ENCODE results near the gene ASPG. TPM values are rescaled to one million over a fixed set of nuclear protein-coding genes. Genes with fewer than 3 reads are reported as not detected.

The ASPG gene
- total RNA-seq, 1 experiment from 2014 or later = not detected

GRCh38 chr14:104118006-104118844 is 32.7 kb downstream of the ASPG start:
- ChIA-PET CTCF (no interaction called here), POLR2A (no interaction called here)
- H3K4me1 ChIP-seq (ENCODE audit: control insufficient read depth, insufficient read depth, low read length) = no peaks in the 10 kb centered on the region
- no TSS peak for BruUV-seq (replicated peaks)
- DNase-seq (ENCODE audit: low read depth, low spot score) (no peak), ATAC-seq (peak; percentile 10; the same call in 1 of the 2 replicates)
- H3K27me3 ChIP-seq (ENCODE audit: control insufficient read depth, insufficient read depth, low read length) = no peaks in the 10 kb centered on the region; the same call in 1 of the 2 replicates
- H3K4me3 ChIP-seq (ENCODE audit: low read depth in 2 of 2, low read length in 2 of 2) = no peak overlapping the region
- intact Hi-C loops (cut with micrococcal nuclease; ENCODE audit: unreplicated experiment) (no loop called here), in situ Hi-C loops (cut with HindIII; ENCODE audit: low pct_unique_long_range_greater_than_20kb, low sequenced_read_pairs) (no loop called here)
- TF ChIP-seq REST (IDR thresholded peaks at IDR 0.05; ENCODE audit: insufficient read depth in 1 of 2, low read depth in 2 of 2, low read length in 1 of 2) = no peak
- TF ChIP-seq CTCF (IDR thresholded peaks at IDR 0.05) = no peak
- TF ChIP-seq TCF7L2 (IDR thresholded peaks at IDR 0.05; ENCODE audit: low read depth, low read length) = no peak
- TF ChIP-seq SIN3A (IDR thresholded peaks at IDR 0.05; ENCODE audit: borderline replicate concordance, insufficient read depth, low read depth, low read length) = no peak
- TF ChIP-seq POLR2AphosphoS5 (IDR thresholded peaks at IDR 0.05; ENCODE audit: low read depth, low read length) = no peak
- H3K36me3 ChIP-seq (ENCODE audit: control insufficient read depth, insufficient read depth, low read length) = no peaks in the 10 kb centered on the region; the same call in 1 of the 2 replicates
- no peak overlapping the region for H3K27ac ChIP-seq (ENCODE audit: low read length)
- no peaks in the 10 kb centered on the region for H3K9me3 ChIP-seq (ENCODE audit: control insufficient read depth, insufficient read depth, low read depth, low read length)

GRCh38 chr14:104119119-104119487 is 33.6 kb downstream of the ASPG start:
- Histone ChIP-seq H3K4me3 (ENCODE audit: low read depth in 2 of 2, low read length in 2 of 2) (no peak overlapping the region), H3K36me3 (ENCODE audit: control insufficient read depth, insufficient read depth, low read length) (no peaks in the 10 kb centered on the region; the same call in 1 of the 2 replicates), H3K9me3 (ENCODE audit: control insufficient read depth, insufficient read depth, low read depth, low read length) (peaks cover 4% of the 10 kb centered on the region; the same call in 1 of the 2 replicates), H3K27ac (ENCODE audit: low read length) (no peak overlapping the region), H3K4me1 (ENCODE audit: control insufficient read depth, insufficient read depth, low read length) (no peaks in the 10 kb centered on the region), H3K27me3 (ENCODE audit: control insufficient read depth, insufficient read depth, low read length) (no peaks in the 10 kb centered on the region; the same call in 1 of the 2 replicates)
- BruUV-seq (replicated peaks) = no TSS peak
- ATAC-seq (no peak), DNase-seq (ENCODE audit: low read depth, low spot score) (no peak)
- ChIA-PET POLR2A (no interaction called here), CTCF (no interaction called here)
- in situ Hi-C loops (cut with HindIII; ENCODE audit: low pct_unique_long_range_greater_than_20kb, low sequenced_read_pairs) = no loop called here
- intact Hi-C loops (cut with micrococcal nuclease; ENCODE audit: unreplicated experiment) = no loop called here
- TF ChIP-seq SIN3A (IDR thresholded peaks at IDR 0.05; ENCODE audit: borderline replicate concordance, insufficient read depth, low read depth, low read length) = no peak
- no peak for TF ChIP-seq TCF7L2 (IDR thresholded peaks at IDR 0.05; ENCODE audit: low read depth, low read length)
- no peak for TF ChIP-seq REST (IDR thresholded peaks at IDR 0.05; ENCODE audit: insufficient read depth in 1 of 2, low read depth in 2 of 2, low read length in 1 of 2)
- no peak for TF ChIP-seq CTCF (IDR thresholded peaks at IDR 0.05)
- no peak for TF ChIP-seq POLR2AphosphoS5 (IDR thresholded peaks at IDR 0.05; ENCODE audit: low read depth, low read length)

Data from Panc1 (cell line).